SK-N-SH treated with all-trans-retinoic acid at 6 μM for 48 hours (cell line): ENCODE measurements around the gene C17orf100.

ENCODE experiments used
- ATAC-seq: fragments of 200-7000 bp; cut with Tn5 transposase; 3 replicates; pipeline ENCODE4 v1.9.1; 2020; ENCODE audit warnings: mild to moderate bottlenecking, moderate library complexity
- ARNTL ChIP-seq: fragments of 450-650 bp; formaldehyde crosslinking; IDR thresholded peaks from 2 replicates; pipeline ENCODE4 v1.5.0; 2020; ENCODE audit warnings: low read depth, mild to moderate bottlenecking, moderate library complexity, borderline replicate concordance
- BACH2 ChIP-seq: fragments of 250-450 bp; sonication (Bioruptor Pico); IDR thresholded peaks from 2 replicates; pipeline ENCODE4 v1.9.0; 2021; ENCODE audit warnings: mild to moderate bottlenecking, borderline replicate concordance
- CSDC2 ChIP-seq: fragments of 250-450 bp; sonication (Bioruptor Pico); IDR thresholded peaks from 2 replicates; pipeline ENCODE4 v1.5.0; 2020; ENCODE audit warnings: mild to moderate bottlenecking, moderate library complexity
- ESRRG ChIP-seq: fragments of 250-450 bp; sonication (Bioruptor Pico); IDR thresholded peaks from 2 replicates; pipeline ENCODE4 v1.6.1; 2021; ENCODE audit warnings: mild to moderate bottlenecking
- GLIS3 ChIP-seq: fragments of 250-450 bp; sonication (Bioruptor Pico); IDR thresholded peaks from 2 replicates; pipeline ENCODE4 v1.5.0; 2020; ENCODE audit warnings: mild to moderate bottlenecking, moderate library complexity
- ISL1 ChIP-seq: fragments of 250-450 bp; sonication (Bioruptor Pico); IDR thresholded peaks from 2 replicates; pipeline ENCODE4 v2.1.2; 2022; ENCODE audit warnings: mild to moderate bottlenecking, moderate library complexity
- PPARA ChIP-seq: fragments of 250-450 bp; sonication (Bioruptor Pico); IDR thresholded peaks from 2 replicates; pipeline ENCODE4 v1.5.0; 2020; ENCODE audit warnings: mild to moderate bottlenecking, borderline replicate concordance
- SNAI2 ChIP-seq: fragments of 250-450 bp; sonication (Bioruptor Pico); IDR thresholded peaks from 2 replicates; pipeline ENCODE4 v1.5.0; 2020; ENCODE audit warnings: mild to moderate bottlenecking, moderate library complexity
- TCF4 ChIP-seq: fragments of 250-450 bp; sonication (Bioruptor Pico); IDR thresholded peaks from 2 replicates; pipeline ENCODE4 v1.8.0; 2021; ENCODE audit warnings: mild to moderate bottlenecking, moderate library complexity, borderline replicate concordance
- TOX ChIP-seq: fragments of 250-450 bp; sonication (Bioruptor Pico); IDR thresholded peaks from 2 replicates; pipeline ENCODE4 v1.8.0; 2021; ENCODE audit warnings: mild to moderate bottlenecking, moderate library complexity, borderline replicate concordance
- ZC3H10 ChIP-seq: fragments of 250-450 bp; sonication (Bioruptor Pico); IDR thresholded peaks from 2 replicates; pipeline ENCODE4 v1.5.1; 2021; ENCODE audit warnings: mild to moderate bottlenecking, moderate library complexity
- ZFP3 ChIP-seq: fragments of 250-450 bp; sonication (Bioruptor Pico); IDR thresholded peaks from 2 replicates; pipeline ENCODE4 v1.5.0; 2020; ENCODE audit warnings: mild to moderate bottlenecking, moderate library complexity
- ZFP30 ChIP-seq: fragments of 450-650 bp; formaldehyde crosslinking; IDR thresholded peaks from 2 replicates; pipeline ENCODE4 v1.5.0; 2022; ENCODE audit warnings: mild to moderate bottlenecking, moderate library complexity
- ZNF565 ChIP-seq: fragments of 450-650 bp; formaldehyde crosslinking; conservative IDR thresholded peaks from 2 replicates; pipeline ENCODE4 v1.5.0; 2020; ENCODE audit warnings: low read depth, mild to moderate bottlenecking, moderate library complexity
- ZNF70 ChIP-seq: fragments of 450-650 bp; formaldehyde crosslinking; IDR thresholded peaks from 2 replicates; pipeline ENCODE4 v1.5.0; 2020; ENCODE audit warnings: mild to moderate bottlenecking, moderate library complexity
- ZNF8 ChIP-seq: fragments of 450-650 bp; formaldehyde crosslinking; IDR thresholded peaks from 2 replicates; pipeline ENCODE4 v1.5.0; 2020; ENCODE audit warnings: mild to moderate bottlenecking, moderate library complexity
- TF ChIP-seq, protein P1 (sequence below): fragments of 250-450 bp; sonication (Bioruptor Pico); IDR thresholded peaks from 2 replicates; pipeline ENCODE4 v1.5.1; 2020; ENCODE audit warnings: low read depth, mild to moderate bottlenecking, moderate library complexity
- TF ChIP-seq, protein P2 (sequence below): fragments of 250-450 bp; sonication (Bioruptor Pico); IDR thresholded peaks from 2 replicates; pipeline ENCODE4 v1.8.0; 2020; ENCODE audit warnings: mild to moderate bottlenecking, moderate library complexity, borderline replicate concordance
- TF ChIP-seq, protein P3 (sequence below): fragments of 250-450 bp; sonication (Bioruptor Pico); IDR thresholded peaks from 2 replicates; pipeline ENCODE4 v1.8.0; 2021; ENCODE audit warnings: low read depth, mild to moderate bottlenecking, moderate library complexity, borderline replicate concordance
- TF ChIP-seq, protein P4 (sequence below): fragments of 250-450 bp; sonication (Bioruptor Pico); IDR thresholded peaks from 2 replicates; pipeline ENCODE4 v1.5.0; 2020; ENCODE audit warnings: mild to moderate bottlenecking, moderate library complexity
- TF ChIP-seq, protein P5 (sequence below): fragments of 250-450 bp; sonication (Bioruptor Pico); IDR thresholded peaks from 2 replicates; pipeline ENCODE4 v1.5.1; 2021; ENCODE audit warnings: mild to moderate bottlenecking, moderate library complexity

Gene C17orf100

DNA sequence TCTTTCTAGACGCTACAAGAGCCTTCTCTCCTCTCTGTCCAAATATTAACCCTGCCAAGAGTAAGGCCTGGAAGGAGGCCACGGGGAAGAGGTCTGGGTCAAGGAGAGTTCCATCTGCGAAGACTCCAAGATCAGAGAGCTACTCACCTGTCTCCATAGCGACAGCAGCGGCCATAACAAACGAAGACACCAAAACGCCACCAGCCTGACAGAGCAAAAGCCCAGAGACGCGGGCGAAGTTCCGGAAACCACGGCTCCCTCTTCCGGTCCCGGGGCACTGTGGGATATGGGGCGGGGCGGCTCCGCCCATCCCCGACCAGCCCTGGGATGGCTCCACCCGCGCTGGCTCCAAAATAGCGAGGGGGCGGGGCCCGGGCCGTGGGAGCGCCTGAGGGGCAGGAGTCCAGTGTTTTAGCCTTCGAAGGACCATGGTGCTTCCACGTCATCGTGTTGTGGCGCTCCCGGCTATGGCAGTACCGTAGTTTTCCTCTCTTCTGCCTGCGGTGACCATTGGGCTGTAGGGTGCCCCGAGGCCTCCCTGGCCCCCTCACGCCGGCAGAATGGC lies at the start of gene C17orf100, which contains the start of gene MED31:
Gene C17orf100 (plus strand): TSS at position 409 of the 565 bp plus-strand sequence. CDS start 152 bp downstream, at position 561.
Gene MED31 (minus strand): TSS at position 252 of the 565 bp plus-strand sequence. CDS start 77 bp downstream, at position 175.
- peak; percentile 98 for ATAC-seq

DNA sequence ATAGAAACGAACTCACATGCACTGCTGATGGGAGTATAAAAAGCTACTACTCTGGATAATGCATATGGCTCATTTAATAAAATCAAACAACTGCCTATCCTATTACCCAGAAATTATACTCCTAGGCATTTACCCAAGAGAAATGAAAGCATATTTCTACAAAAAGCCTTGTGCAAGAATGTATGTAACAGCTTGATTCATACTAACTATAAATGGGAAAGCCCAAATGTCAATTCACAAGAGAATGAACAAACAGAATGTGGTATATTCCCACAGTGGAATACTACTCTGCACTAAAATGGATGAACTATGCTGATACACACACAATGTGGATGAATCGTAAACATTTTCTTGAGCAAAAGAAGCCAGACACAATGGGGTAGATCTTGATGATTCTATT lies 49.4 kb upstream of the C17orf100 start:
- ATAC-seq, result no peak
- no peak for TF ChIP-seq ZNF70 (CRISPR knock-in tag)
- TF ChIP-seq ZNF565 (CRISPR knock-in tag), result no peak
- TF ChIP-seq TCF4 (CRISPR knock-in tag), result no peak
- TF ChIP-seq ZFP3 (CRISPR knock-in tag), result no peak
- TF ChIP-seq, protein P1, sequence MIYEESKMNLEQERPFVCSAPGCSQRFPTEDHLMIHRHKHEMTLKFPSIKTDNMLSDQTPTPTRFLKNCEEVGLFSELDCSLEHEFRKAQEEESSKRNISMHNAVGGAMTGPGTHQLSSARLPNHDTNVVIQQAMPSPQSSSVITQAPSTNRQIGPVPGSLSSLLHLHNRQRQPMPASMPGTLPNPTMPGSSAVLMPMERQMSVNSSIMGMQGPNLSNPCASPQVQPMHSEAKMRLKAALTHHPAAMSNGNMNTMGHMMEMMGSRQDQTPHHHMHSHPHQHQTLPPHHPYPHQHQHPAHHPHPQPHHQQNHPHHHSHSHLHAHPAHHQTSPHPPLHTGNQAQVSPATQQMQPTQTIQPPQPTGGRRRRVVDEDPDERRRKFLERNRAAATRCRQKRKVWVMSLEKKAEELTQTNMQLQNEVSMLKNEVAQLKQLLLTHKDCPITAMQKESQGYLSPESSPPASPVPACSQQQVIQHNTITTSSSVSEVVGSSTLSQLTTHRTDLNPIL (CRISPR knock-in tag), result no peak
- no peak for TF ChIP-seq BACH2 (CRISPR knock-in tag)
- no peak for TF ChIP-seq ISL1
- no peak for TF ChIP-seq ESRRG (CRISPR knock-in tag)
- no peak for TF ChIP-seq SNAI2 (CRISPR knock-in tag)
- TF ChIP-seq, protein P2, sequence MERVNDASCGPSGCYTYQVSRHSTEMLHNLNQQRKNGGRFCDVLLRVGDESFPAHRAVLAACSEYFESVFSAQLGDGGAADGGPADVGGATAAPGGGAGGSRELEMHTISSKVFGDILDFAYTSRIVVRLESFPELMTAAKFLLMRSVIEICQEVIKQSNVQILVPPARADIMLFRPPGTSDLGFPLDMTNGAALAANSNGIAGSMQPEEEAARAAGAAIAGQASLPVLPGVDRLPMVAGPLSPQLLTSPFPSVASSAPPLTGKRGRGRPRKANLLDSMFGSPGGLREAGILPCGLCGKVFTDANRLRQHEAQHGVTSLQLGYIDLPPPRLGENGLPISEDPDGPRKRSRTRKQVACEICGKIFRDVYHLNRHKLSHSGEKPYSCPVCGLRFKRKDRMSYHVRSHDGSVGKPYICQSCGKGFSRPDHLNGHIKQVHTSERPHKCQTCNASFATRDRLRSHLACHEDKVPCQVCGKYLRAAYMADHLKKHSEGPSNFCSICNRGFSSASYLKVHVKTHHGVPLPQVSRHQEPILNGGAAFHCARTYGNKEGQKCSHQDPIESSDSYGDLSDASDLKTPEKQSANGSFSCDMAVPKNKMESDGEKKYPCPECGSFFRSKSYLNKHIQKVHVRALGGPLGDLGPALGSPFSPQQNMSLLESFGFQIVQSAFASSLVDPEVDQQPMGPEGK (CRISPR knock-in tag), result no peak
- TF ChIP-seq GLIS3 (CRISPR knock-in tag), result no peak
- TF ChIP-seq ZC3H10 (CRISPR knock-in tag), result no peak
- TF ChIP-seq ZFP30 (CRISPR knock-in tag), result no peak
- no peak for TF ChIP-seq ZNF8 (CRISPR knock-in tag)
- TF ChIP-seq, protein P3, sequence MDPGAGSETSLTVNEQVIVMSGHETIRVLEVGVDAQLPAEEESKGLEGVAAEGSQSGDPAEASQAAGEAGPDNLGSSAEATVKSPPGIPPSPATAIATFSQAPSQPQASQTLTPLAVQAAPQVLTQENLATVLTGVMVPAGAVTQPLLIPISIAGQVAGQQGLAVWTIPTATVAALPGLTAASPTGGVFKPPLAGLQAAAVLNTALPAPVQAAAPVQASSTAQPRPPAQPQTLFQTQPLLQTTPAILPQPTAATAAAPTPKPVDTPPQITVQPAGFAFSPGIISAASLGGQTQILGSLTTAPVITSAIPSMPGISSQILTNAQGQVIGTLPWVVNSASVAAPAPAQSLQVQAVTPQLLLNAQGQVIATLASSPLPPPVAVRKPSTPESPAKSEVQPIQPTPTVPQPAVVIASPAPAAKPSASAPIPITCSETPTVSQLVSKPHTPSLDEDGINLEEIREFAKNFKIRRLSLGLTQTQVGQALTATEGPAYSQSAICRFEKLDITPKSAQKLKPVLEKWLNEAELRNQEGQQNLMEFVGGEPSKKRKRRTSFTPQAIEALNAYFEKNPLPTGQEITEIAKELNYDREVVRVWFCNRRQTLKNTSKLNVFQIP, result no peak
- TF ChIP-seq PPARA (CRISPR knock-in tag), result no peak

More for the DNA sequence above, at the start of gene C17orf100, which contains the start of gene MED31:
- TF ChIP-seq PPARA (CRISPR knock-in tag) (no peak), TCF4 (CRISPR knock-in tag) (no peak), ZFP30 (CRISPR knock-in tag) (no peak), GLIS3 (CRISPR knock-in tag) (no peak), ESRRG (CRISPR knock-in tag) (no peak), ZNF565 (CRISPR knock-in tag) (no peak), CSDC2 (CRISPR knock-in tag) (no peak), TOX (CRISPR knock-in tag) (no peak), ZNF8 (CRISPR knock-in tag) (no peak), BACH2 (CRISPR knock-in tag) (no peak), ARNTL (CRISPR knock-in tag) (no peak), ISL1 (no peak), ZFP3 (CRISPR knock-in tag) (no peak), SNAI2 (CRISPR knock-in tag) (no peak)
- TF ChIP-seq, protein P4, sequence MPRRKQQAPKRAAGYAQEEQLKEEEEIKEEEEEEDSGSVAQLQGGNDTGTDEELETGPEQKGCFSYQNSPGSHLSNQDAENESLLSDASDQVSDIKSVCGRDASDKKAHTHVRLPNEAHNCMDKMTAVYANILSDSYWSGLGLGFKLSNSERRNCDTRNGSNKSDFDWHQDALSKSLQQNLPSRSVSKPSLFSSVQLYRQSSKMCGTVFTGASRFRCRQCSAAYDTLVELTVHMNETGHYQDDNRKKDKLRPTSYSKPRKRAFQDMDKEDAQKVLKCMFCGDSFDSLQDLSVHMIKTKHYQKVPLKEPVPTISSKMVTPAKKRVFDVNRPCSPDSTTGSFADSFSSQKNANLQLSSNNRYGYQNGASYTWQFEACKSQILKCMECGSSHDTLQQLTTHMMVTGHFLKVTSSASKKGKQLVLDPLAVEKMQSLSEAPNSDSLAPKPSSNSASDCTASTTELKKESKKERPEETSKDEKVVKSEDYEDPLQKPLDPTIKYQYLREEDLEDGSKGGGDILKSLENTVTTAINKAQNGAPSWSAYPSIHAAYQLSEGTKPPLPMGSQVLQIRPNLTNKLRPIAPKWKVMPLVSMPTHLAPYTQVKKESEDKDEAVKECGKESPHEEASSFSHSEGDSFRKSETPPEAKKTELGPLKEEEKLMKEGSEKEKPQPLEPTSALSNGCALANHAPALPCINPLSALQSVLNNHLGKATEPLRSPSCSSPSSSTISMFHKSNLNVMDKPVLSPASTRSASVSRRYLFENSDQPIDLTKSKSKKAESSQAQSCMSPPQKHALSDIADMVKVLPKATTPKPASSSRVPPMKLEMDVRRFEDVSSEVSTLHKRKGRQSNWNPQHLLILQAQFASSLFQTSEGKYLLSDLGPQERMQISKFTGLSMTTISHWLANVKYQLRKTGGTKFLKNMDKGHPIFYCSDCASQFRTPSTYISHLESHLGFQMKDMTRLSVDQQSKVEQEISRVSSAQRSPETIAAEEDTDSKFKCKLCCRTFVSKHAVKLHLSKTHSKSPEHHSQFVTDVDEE, result no peak
- TF ChIP-seq, protein P2 (CRISPR knock-in tag), result no peak
- TF ChIP-seq, protein P5, sequence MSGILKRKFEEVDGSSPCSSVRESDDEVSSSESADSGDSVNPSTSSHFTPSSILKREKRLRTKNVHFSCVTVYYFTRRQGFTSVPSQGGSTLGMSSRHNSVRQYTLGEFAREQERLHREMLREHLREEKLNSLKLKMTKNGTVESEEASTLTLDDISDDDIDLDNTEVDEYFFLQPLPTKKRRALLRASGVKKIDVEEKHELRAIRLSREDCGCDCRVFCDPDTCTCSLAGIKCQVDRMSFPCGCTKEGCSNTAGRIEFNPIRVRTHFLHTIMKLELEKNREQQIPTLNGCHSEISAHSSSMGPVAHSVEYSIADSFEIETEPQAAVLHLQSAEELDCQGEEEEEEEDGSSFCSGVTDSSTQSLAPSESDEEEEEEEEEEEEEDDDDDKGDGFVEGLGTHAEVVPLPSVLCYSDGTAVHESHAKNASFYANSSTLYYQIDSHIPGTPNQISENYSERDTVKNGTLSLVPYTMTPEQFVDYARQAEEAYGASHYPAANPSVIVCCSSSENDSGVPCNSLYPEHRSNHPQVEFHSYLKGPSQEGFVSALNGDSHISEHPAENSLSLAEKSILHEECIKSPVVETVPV (CRISPR knock-in tag), result no peak
- TF ChIP-seq, protein P1 (CRISPR knock-in tag), result no peak
